GM23338 (cell line): Measurements from ENCODE around the gene CBX6.

Experiments used
- CREB1 ChIP-seq: fragments of 250-450 bp; sonication (Bioruptor Pico); IDR thresholded peaks from 2 replicates; pipeline ENCODE4 v1.5.0; 2020; ENCODE audit warnings: low read depth, mild to moderate bottlenecking, moderate library complexity
- EZH2 ChIP-seq: fragments of 200-600 bp; sonication (generic); IDR thresholded peaks from one replicate; pipeline ENCODE4 v1.8.0; 2017; ENCODE audit warnings: antibody characterized with exemption, mild to moderate bottlenecking, low read depth; ENCODE audit not compliant: unreplicated experiment
- EZH2phosphoT487 ChIP-seq: fragments of 200-600 bp; sonication (generic); IDR thresholded peaks from one replicate; pipeline ENCODE4 v1.8.1; 2018; ENCODE audit warnings: antibody characterized with exemption; ENCODE audit not compliant: unreplicated experiment
- JUNB ChIP-seq: IDR thresholded peaks from one replicate; pipeline ENCODE4 v1.6.1; 2016; ENCODE audit warnings: antibody characterized with exemption; ENCODE audit not compliant: unreplicated experiment
- NANOG ChIP-seq: IDR thresholded peaks from 2 replicates; pipeline ENCODE4 v1.6.1; 2016; ENCODE audit warnings: antibody characterized with exemption, borderline replicate concordance
- POLR2AphosphoS5 ChIP-seq: IDR thresholded peaks from 2 replicates; pipeline ENCODE4 v1.6.1; 2016; ENCODE audit warnings: antibody characterized with exemption, low read depth
- STAT1 ChIP-seq: IDR thresholded peaks from one replicate; pipeline ENCODE4 v1.6.1; 2016; ENCODE audit warnings: antibody characterized with exemption; ENCODE audit not compliant: unreplicated experiment
- ZNF331 ChIP-seq: fragments of 250-450 bp; sonication (Bioruptor Pico); IDR thresholded peaks from 2 replicates; pipeline ENCODE4 v1.5.0; 2020; ENCODE audit warnings: low read depth, mild to moderate bottlenecking, moderate library complexity
- TF ChIP-seq, protein P1 (sequence below), 2 experiments: fragments of 200-600 bp in 1 of 2; sonication (generic) in 1 of 2; conservative IDR thresholded peaks; 2 replicates each; pipeline versions ENCODE4 v1.5.1 to v1.6.1; 2016 to 2017; ENCODE audit warnings: antibody characterized with exemption in 2 of 2, low read depth in 2 of 2, mild to moderate bottlenecking in 2 of 2, moderate library complexity in 1 of 2
- TF ChIP-seq, protein P2 (sequence below): IDR thresholded peaks from one replicate; pipeline ENCODE4 v1.6.1; 2018; ENCODE audit warnings: antibody characterized with exemption; ENCODE audit not compliant: unreplicated experiment
- TF ChIP-seq, protein P3 (sequence below): IDR thresholded peaks from 2 replicates; pipeline ENCODE4 v1.6.1; 2016; ENCODE audit warnings: antibody characterized with exemption

DNA sequence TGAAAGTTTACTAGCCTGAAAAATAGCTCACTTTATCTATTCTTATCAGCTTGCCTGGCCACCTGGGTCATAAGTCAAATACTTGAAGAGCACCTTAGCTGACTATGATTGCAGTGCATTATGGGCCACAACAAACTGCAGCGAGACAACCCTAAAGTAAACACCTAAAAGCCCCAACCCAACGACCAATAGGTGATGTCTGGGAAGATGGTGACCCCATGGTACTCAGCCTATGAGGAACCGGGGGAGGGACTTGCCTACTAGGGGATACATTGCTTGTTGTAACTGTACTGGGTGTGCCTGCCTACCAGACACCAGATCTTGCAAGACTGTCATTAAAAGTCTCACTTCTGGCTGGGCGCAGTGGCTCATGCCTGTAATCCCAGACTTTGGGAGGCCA, 49.8 kb upstream of the CBX6 start:
- TF ChIP-seq, protein P1, sequence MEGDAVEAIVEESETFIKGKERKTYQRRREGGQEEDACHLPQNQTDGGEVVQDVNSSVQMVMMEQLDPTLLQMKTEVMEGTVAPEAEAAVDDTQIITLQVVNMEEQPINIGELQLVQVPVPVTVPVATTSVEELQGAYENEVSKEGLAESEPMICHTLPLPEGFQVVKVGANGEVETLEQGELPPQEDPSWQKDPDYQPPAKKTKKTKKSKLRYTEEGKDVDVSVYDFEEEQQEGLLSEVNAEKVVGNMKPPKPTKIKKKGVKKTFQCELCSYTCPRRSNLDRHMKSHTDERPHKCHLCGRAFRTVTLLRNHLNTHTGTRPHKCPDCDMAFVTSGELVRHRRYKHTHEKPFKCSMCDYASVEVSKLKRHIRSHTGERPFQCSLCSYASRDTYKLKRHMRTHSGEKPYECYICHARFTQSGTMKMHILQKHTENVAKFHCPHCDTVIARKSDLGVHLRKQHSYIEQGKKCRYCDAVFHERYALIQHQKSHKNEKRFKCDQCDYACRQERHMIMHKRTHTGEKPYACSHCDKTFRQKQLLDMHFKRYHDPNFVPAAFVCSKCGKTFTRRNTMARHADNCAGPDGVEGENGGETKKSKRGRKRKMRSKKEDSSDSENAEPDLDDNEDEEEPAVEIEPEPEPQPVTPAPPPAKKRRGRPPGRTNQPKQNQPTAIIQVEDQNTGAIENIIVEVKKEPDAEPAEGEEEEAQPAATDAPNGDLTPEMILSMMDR (conservative IDR thresholded peaks at IDR 0.05; ENCODE audit: low read depth in 2 of 2): no peak
- no peak for TF ChIP-seq EZH2phosphoT487
- no peak for TF ChIP-seq CREB1 (CRISPR knock-in tag)
- TF ChIP-seq POLR2AphosphoS5: no peak
- no peak for TF ChIP-seq EZH2
- no peak for TF ChIP-seq ZNF331 (CRISPR knock-in tag)
- TF ChIP-seq, protein P2, sequence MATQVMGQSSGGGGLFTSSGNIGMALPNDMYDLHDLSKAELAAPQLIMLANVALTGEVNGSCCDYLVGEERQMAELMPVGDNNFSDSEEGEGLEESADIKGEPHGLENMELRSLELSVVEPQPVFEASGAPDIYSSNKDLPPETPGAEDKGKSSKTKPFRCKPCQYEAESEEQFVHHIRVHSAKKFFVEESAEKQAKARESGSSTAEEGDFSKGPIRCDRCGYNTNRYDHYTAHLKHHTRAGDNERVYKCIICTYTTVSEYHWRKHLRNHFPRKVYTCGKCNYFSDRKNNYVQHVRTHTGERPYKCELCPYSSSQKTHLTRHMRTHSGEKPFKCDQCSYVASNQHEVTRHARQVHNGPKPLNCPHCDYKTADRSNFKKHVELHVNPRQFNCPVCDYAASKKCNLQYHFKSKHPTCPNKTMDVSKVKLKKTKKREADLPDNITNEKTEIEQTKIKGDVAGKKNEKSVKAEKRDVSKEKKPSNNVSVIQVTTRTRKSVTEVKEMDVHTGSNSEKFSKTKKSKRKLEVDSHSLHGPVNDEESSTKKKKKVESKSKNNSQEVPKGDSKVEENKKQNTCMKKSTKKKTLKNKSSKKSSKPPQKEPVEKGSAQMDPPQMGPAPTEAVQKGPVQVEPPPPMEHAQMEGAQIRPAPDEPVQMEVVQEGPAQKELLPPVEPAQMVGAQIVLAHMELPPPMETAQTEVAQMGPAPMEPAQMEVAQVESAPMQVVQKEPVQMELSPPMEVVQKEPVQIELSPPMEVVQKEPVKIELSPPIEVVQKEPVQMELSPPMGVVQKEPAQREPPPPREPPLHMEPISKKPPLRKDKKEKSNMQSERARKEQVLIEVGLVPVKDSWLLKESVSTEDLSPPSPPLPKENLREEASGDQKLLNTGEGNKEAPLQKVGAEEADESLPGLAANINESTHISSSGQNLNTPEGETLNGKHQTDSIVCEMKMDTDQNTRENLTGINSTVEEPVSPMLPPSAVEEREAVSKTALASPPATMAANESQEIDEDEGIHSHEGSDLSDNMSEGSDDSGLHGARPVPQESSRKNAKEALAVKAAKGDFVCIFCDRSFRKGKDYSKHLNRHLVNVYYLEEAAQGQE: no peak
- no peak for TF ChIP-seq JUNB
- no peak for TF ChIP-seq NANOG
- TF ChIP-seq, protein P3, sequence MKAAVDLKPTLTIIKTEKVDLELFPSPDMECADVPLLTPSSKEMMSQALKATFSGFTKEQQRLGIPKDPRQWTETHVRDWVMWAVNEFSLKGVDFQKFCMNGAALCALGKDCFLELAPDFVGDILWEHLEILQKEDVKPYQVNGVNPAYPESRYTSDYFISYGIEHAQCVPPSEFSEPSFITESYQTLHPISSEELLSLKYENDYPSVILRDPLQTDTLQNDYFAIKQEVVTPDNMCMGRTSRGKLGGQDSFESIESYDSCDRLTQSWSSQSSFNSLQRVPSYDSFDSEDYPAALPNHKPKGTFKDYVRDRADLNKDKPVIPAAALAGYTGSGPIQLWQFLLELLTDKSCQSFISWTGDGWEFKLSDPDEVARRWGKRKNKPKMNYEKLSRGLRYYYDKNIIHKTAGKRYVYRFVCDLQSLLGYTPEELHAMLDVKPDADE: no peak
- no peak for TF ChIP-seq STAT1
